GM23338 (cell line): ENCODE data around the gene PCDH1. TPM values are rescaled to one million over a fixed set of nuclear protein-coding genes. Genes with fewer than 3 reads are reported as not detected.

ENCODE experiments used
- ATAC-seq: fragments of 200-7000 bp; cut with Tn5 transposase; 3 replicates; pipeline ENCODE4 v1.9.1; 2020
- DNase-seq: peaks from one replicate; pipeline ENCODE4 v3.0.0-alpha.2; 2015; ENCODE audit warnings: low spot score
- H2AFZ ChIP-seq: fragments of 200-600 bp; sonication (generic); 2 replicates; pipeline ENCODE4 v1.8.0; 2016; ENCODE audit warnings: antibody characterized with exemption, mild to moderate bottlenecking, moderate library complexity
- H3F3A ChIP-seq: fragments of 200-600 bp; sonication (generic); replicated peaks from 2 replicates; pipeline ENCODE4 v1.8.0; 2017; ENCODE audit warnings: antibody characterized with exemption, mixed run types, low read depth
- H3K27ac ChIP-seq: fragments of 200-600 bp; sonication (generic); 2 replicates; pipeline ENCODE4 v1.6.1; 2016; ENCODE audit warnings: low read depth
- H3K27me3 ChIP-seq: fragments of 200-600 bp; sonication (generic); 2 replicates; pipeline ENCODE4 v1.8.0; 2016; ENCODE audit warnings: mild to moderate bottlenecking, mixed run types, moderate library complexity; ENCODE audit not compliant: insufficient read depth
- H3K36me3 ChIP-seq: fragments of 200-600 bp; sonication (generic); 2 replicates; pipeline ENCODE4 v1.8.0; 2016; ENCODE audit warnings: mild to moderate bottlenecking; ENCODE audit not compliant: insufficient read depth
- H3K4me1 ChIP-seq: fragments of 200-600 bp; sonication (generic); 2 replicates; pipeline ENCODE4 v1.8.0; 2016; ENCODE audit warnings: mild to moderate bottlenecking, moderate library complexity; ENCODE audit not compliant: insufficient read depth
- H3K4me2 ChIP-seq: fragments of 200-600 bp; sonication (generic); 2 replicates; pipeline ENCODE4 v1.7.1; 2017; ENCODE audit warnings: mixed run types
- H3K4me3 ChIP-seq: fragments of 200-600 bp; sonication (generic); 2 replicates; pipeline ENCODE4 v1.6.1; 2016; ENCODE audit warnings: mixed run types
- H3K79me2 ChIP-seq: fragments of 200-600 bp; sonication (generic); replicated peaks from 2 replicates; pipeline ENCODE4 v1.8.0; 2017; ENCODE audit warnings: mild to moderate bottlenecking; ENCODE audit not compliant: insufficient read depth
- H3K9me2 ChIP-seq: fragments of 200-600 bp; sonication (generic); 2 replicates; pipeline ENCODE4 v1.8.0; 2017; ENCODE audit not compliant: insufficient read depth
- H4K20me1 ChIP-seq: fragments of 200-600 bp; sonication (generic); replicated peaks from 2 replicates; pipeline ENCODE4 v1.8.0; 2017; ENCODE audit warnings: mild to moderate bottlenecking; ENCODE audit not compliant: insufficient read depth
- H3K27ac Mint-ChIP-seq: 2 replicates; pipeline ENCODE4 v1.8.0; 2020; ENCODE audit warnings: inconsistent platforms, mild to moderate bottlenecking, moderate library complexity, mixed read lengths
- H3K27me3 Mint-ChIP-seq: 3 replicates; pipeline ENCODE4 v1.8.0; 2022; ENCODE audit warnings: low read depth, mild to moderate bottlenecking, moderate library complexity, mixed read lengths, inconsistent platforms; ENCODE audit not compliant: insufficient read depth, poor library complexity
- H3K36me3 Mint-ChIP-seq: 3 replicates; pipeline ENCODE4 v1.8.0; 2021; ENCODE audit warnings: low read depth, mild to moderate bottlenecking, inconsistent platforms, moderate library complexity, mixed read lengths
- H3K4me1 Mint-ChIP-seq: 3 replicates; pipeline ENCODE4 v1.8.0; 2020; ENCODE audit warnings: mild to moderate bottlenecking, inconsistent platforms, mixed read lengths
- H3K4me3 Mint-ChIP-seq: 3 replicates; pipeline ENCODE4 v1.8.0; 2021; ENCODE audit warnings: moderate library complexity, mild to moderate bottlenecking, inconsistent platforms, mixed read lengths
- H3K9me3 Mint-ChIP-seq: 3 replicates; pipeline ENCODE4 v1.8.0; 2020; ENCODE audit warnings: moderate library complexity, mild to moderate bottlenecking, inconsistent platforms, mixed read lengths
- CREB1 ChIP-seq: fragments of 250-450 bp; sonication (Bioruptor Pico); IDR thresholded peaks from 2 replicates; pipeline ENCODE4 v1.5.0; 2020; ENCODE audit warnings: low read depth, mild to moderate bottlenecking, moderate library complexity
- EZH2 ChIP-seq: fragments of 200-600 bp; sonication (generic); IDR thresholded peaks from one replicate; pipeline ENCODE4 v1.8.0; 2017; ENCODE audit warnings: antibody characterized with exemption, mild to moderate bottlenecking, low read depth; ENCODE audit not compliant: unreplicated experiment
- EZH2phosphoT487 ChIP-seq: fragments of 200-600 bp; sonication (generic); IDR thresholded peaks from one replicate; pipeline ENCODE4 v1.8.1; 2018; ENCODE audit warnings: antibody characterized with exemption; ENCODE audit not compliant: unreplicated experiment
- JUNB ChIP-seq: IDR thresholded peaks from one replicate; pipeline ENCODE4 v1.6.1; 2016; ENCODE audit warnings: antibody characterized with exemption; ENCODE audit not compliant: unreplicated experiment
- NANOG ChIP-seq: IDR thresholded peaks from 2 replicates; pipeline ENCODE4 v1.6.1; 2016; ENCODE audit warnings: antibody characterized with exemption, borderline replicate concordance
- POLR2AphosphoS5 ChIP-seq: IDR thresholded peaks from 2 replicates; pipeline ENCODE4 v1.6.1; 2016; ENCODE audit warnings: antibody characterized with exemption, low read depth
- STAT1 ChIP-seq: IDR thresholded peaks from one replicate; pipeline ENCODE4 v1.6.1; 2016; ENCODE audit warnings: antibody characterized with exemption; ENCODE audit not compliant: unreplicated experiment
- ZNF331 ChIP-seq: fragments of 250-450 bp; sonication (Bioruptor Pico); IDR thresholded peaks from 2 replicates; pipeline ENCODE4 v1.5.0; 2020; ENCODE audit warnings: low read depth, mild to moderate bottlenecking, moderate library complexity
- ZNF462 ChIP-seq: fragments of 250-450 bp; sonication (Bioruptor Pico); IDR thresholded peaks from 2 replicates; pipeline ENCODE4 v1.5.0; 2020; ENCODE audit warnings: mild to moderate bottlenecking, moderate library complexity
- polyA plus RNA-seq: library from polyadenylated mRNA; unstranded; fragments of >200 nt; fragmentation: Nextera tagmentation; extraction: Ambion mirVana; gene quantifications from 2 replicates; pipeline ENCODE4 v1.2.1, GENCODE V29; 2016
- total RNA-seq: library from RNA; depleted of rRNA; stranded (reverse); fragments of >200 nt; shearing (Covaris generic); gene quantifications from 2 replicates; pipeline ENCODE4 v1.2.3, GENCODE V29; 2014
- TF ChIP-seq, protein P1 (sequence below): IDR thresholded peaks from 2 replicates; pipeline ENCODE4 v1.6.1; 2016; ENCODE audit warnings: antibody characterized with exemption

The PCDH1 gene
- total and polyA plus RNA-seq, 2 experiments from 2014 or later = 26.2 to 183 TPM

DNA sequence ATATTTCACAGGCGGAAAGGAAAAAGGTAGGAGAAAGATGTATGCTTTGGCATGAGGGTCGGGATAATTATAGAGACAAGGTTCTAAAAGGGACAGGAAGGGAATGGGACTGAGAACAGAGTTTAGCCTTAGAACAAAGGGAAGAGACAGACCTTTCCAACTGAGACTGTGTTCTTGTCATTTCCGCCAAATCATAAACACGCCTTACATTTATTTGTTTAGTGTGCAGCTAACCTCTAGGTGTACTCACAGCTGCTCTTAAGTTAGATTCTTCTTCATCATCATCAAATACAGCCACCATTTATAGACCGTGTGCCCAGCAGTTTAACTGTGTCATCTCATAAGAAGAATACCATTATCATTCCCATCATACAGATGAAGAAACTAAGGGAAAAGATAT lies 39.5 kb upstream of the PCDH1 start:
- H3K27me3 Mint-ChIP-seq = peaks cover 36% of the 10 kb centered on the region
- H3K27ac Mint-ChIP-seq = no peak overlapping the region
- H2AFZ ChIP-seq = no peak overlapping the region
- H3K79me2 ChIP-seq = no peaks in the 10 kb centered on the region
- no peak overlapping the region for H3K4me3 Mint-ChIP-seq
- H3K9me3 Mint-ChIP-seq = no peaks in the 10 kb centered on the region
- peaks cover 26% of the 10 kb centered on the region for H3K4me1 Mint-ChIP-seq
- no peak overlapping the region for H3K4me2 ChIP-seq
- H3K36me3 Mint-ChIP-seq = no peaks in the 10 kb centered on the region
- no peak overlapping the region for H3K4me3 ChIP-seq
- no peak for TF ChIP-seq ZNF331 (CRISPR knock-in tag)
- TF ChIP-seq EZH2 = no peak
- TF ChIP-seq POLR2AphosphoS5 = no peak
- TF ChIP-seq, protein P1, sequence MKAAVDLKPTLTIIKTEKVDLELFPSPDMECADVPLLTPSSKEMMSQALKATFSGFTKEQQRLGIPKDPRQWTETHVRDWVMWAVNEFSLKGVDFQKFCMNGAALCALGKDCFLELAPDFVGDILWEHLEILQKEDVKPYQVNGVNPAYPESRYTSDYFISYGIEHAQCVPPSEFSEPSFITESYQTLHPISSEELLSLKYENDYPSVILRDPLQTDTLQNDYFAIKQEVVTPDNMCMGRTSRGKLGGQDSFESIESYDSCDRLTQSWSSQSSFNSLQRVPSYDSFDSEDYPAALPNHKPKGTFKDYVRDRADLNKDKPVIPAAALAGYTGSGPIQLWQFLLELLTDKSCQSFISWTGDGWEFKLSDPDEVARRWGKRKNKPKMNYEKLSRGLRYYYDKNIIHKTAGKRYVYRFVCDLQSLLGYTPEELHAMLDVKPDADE = no peak
- no peak for TF ChIP-seq JUNB
- no peak for TF ChIP-seq STAT1
- no peak for TF ChIP-seq CREB1 (CRISPR knock-in tag)
- no peak for TF ChIP-seq NANOG
- TF ChIP-seq EZH2phosphoT487 = no peak
- no peak for TF ChIP-seq ZNF462 (CRISPR knock-in tag)
- H3K4me1 ChIP-seq = peaks cover 23% of the 10 kb centered on the region
- H4K20me1 ChIP-seq = no peaks in the 10 kb centered on the region
- no peaks in the 10 kb centered on the region for H3K36me3 ChIP-seq
- H3F3A ChIP-seq = peaks cover 27% of the 10 kb centered on the region
- peaks cover 23% of the 10 kb centered on the region for H3K27me3 ChIP-seq
- H3K27ac ChIP-seq = no peak overlapping the region
- DNase-seq (no peak), ATAC-seq (no peak)
- no peaks in the 10 kb centered on the region for H3K9me2 ChIP-seq
